ENCODE results near the gene PHGDH. TPM values are rescaled to one million over a fixed set of nuclear protein-coding genes. Genes with fewer than 3 reads are reported as not detected.

The PHGDH gene
- total and polyA plus RNA-seq, 2 of the 13 experiments (the other 11 are each of a cell fraction or from before 2014, with no cell fraction given): 95.8 to 133 TPM

GRCh38 chr1:119712342-119713038 lies 756 bp downstream of the PHGDH start (continued):
- TF ChIP-seq ZBTB43 (CRISPR knock-in tag; conservative IDR thresholded peaks at IDR 0.05): no peak
- TF ChIP-seq PRMT3 (CRISPR knock-in tag; IDR thresholded peaks at IDR 0.05; ENCODE audit: borderline replicate concordance, low read depth): no peak
- no peak for TF ChIP-seq LCORL (IDR thresholded peaks at IDR 0.05)
- no peak; the same call in 1 of the 2 replicates for TF ChIP-seq LCORL (CRISPR knock-in tag; IDR thresholded peaks at IDR 0.05)
- no peak for TF ChIP-seq KLF9 (CRISPR knock-in tag; IDR thresholded peaks at IDR 0.05; ENCODE audit: low read depth)
- TF ChIP-seq ZBTB33 (CRISPR knock-in tag; IDR thresholded peaks at IDR 0.05): no peak
- TF ChIP-seq LBX2 (CRISPR knock-in tag; IDR thresholded peaks at IDR 0.05; ENCODE audit: borderline replicate concordance): no peak
- TF ChIP-seq ZNF550 (CRISPR knock-in tag; IDR thresholded peaks at IDR 0.05; ENCODE audit: borderline replicate concordance): no peak
- TF ChIP-seq ZNF709 (CRISPR knock-in tag; IDR thresholded peaks at IDR 0.05): no peak
- no peak for TF ChIP-seq ARHGAP35 (CRISPR knock-in tag; IDR thresholded peaks at IDR 0.05; ENCODE audit: borderline replicate concordance)
- TF ChIP-seq ZNF83 (CRISPR knock-in tag; IDR thresholded peaks at IDR 0.05; ENCODE audit: borderline replicate concordance): 0 out of 2 replicates have a peak, but pooled peaks have one; percentile 40
- peak; percentile 66; the same call in 1 of the 2 replicates for TF ChIP-seq KLF6 (CRISPR knock-in tag; IDR thresholded peaks at IDR 0.05)
- TF ChIP-seq POLR2G (IDR thresholded peaks at IDR 0.05; ENCODE audit: low read depth, low read length): peak; percentile 78
- no peak for TF ChIP-seq ZNF235 (CRISPR knock-in tag; IDR thresholded peaks at IDR 0.05; ENCODE audit: borderline replicate concordance)
- TF ChIP-seq EHMT2 (IDR thresholded peaks at IDR 0.05; ENCODE audit: borderline replicate concordance, low read depth, low read length): no peak
- TF ChIP-seq RBFOX2 (IDR thresholded peaks at IDR 0.05; ENCODE audit: low read depth, low read length): peak; percentile 95
- TF ChIP-seq ZNF75D (CRISPR knock-in tag; IDR thresholded peaks at IDR 0.05; ENCODE audit: borderline replicate concordance): no peak
- no peak for TF ChIP-seq ZNF589 (CRISPR knock-in tag; conservative IDR thresholded peaks at IDR 0.05)
- TF ChIP-seq ZNF30 (CRISPR knock-in tag; IDR thresholded peaks at IDR 0.05): no peak
- TF ChIP-seq ARNTL (CRISPR knock-in tag; IDR thresholded peaks at IDR 0.05): no peak
- TF ChIP-seq ZNF143 (CRISPR knock-in tag; IDR thresholded peaks at IDR 0.05): peak; percentile 55; the same call in 1 of the 2 replicates
- no peak for TF ChIP-seq ZNF703 (CRISPR knock-in tag; IDR thresholded peaks at IDR 0.05; ENCODE audit: borderline replicate concordance)
- 0 out of 2 replicates have a peak, but pooled peaks have one; percentile 18 for TF ChIP-seq SP140L (CRISPR knock-in tag; IDR thresholded peaks at IDR 0.05; ENCODE audit: borderline replicate concordance)
- TF ChIP-seq BCL6 (CRISPR knock-in tag; IDR thresholded peaks at IDR 0.05): peak; percentile 53
- no peak for TF ChIP-seq CBX2 (IDR thresholded peaks at IDR 0.05; ENCODE audit: low read depth, low read length)
- TF ChIP-seq CBX2 (CRISPR knock-in tag; IDR thresholded peaks at IDR 0.05; ENCODE audit: low read depth): no peak
- no peak for TF ChIP-seq ELK4 (CRISPR knock-in tag; IDR thresholded peaks at IDR 0.05; ENCODE audit: borderline replicate concordance)

All from HepG2 (cell line).